Heart right ventricle (tissue), 16 donors: ENCODE results near the gene LASP1NB.
"Not testable (repeated sequence)": the region's sequence is repeated elsewhere in the genome, so short reads cannot be mapped to it uniquely, and the experiment has no call there.

Experiments
- ATAC-seq, 8 donors: fragments of 200-7000 bp; cut with Tn5 transposase; one replicate each; pipeline ENCODE4 v1.9.1; 2020; ENCODE audit warnings: mild to moderate bottlenecking in 8 of 8, moderate library complexity in 8 of 8, moderate number of reproducible peaks in 1 of 8
- DNase-seq, 2 donors: peaks; one replicate each; pipeline ENCODE4 v3.0.0-alpha.2; 2020
- H3K27ac ChIP-seq, 10 donors: fragments of 200-600 bp; sonication (generic) in 2 of 10; one replicate each; pipeline versions ENCODE4 v1.5.0 to v1.8.0; 2020 to 2022; ENCODE audit warnings: mild to moderate bottlenecking in 3 of 10
- H3K27me3 ChIP-seq, 7 donors: fragments of 200-600 bp; one replicate each; pipeline ENCODE4 v1.8.0; 2021 to 2022; ENCODE audit warnings: mild to moderate bottlenecking in 2 of 7
- H3K36me3 ChIP-seq, 9 donors: fragments of 200-600 bp; sonication (generic) in 1 of 9; one replicate each; pipeline versions ENCODE4 v1.5.0 to v1.8.0; 2020 to 2022; ENCODE audit warnings: mild to moderate bottlenecking in 2 of 9
- H3K4me1 ChIP-seq, 9 donors: fragments of 200-600 bp; sonication (generic) in 1 of 9; one replicate each; pipeline versions ENCODE4 v1.5.0 to v1.8.0; 2020 to 2022; ENCODE audit warnings: mild to moderate bottlenecking in 4 of 9
- H3K4me3 ChIP-seq, 10 donors: fragments of 200-600 bp; sonication (generic) in 2 of 10; one replicate each; pipeline versions ENCODE4 v1.5.0 to v1.8.0; 2020 to 2022; ENCODE audit warnings: mild to moderate bottlenecking in 7 of 10, moderate library complexity in 2 of 10
- H3K9me3 ChIP-seq, 11 donors: fragments of 200-600 bp in 10 of 11; sonication (generic) in 2 of 11; one replicate each; pipeline versions ENCODE4 v1.5.0 to v1.8.0; 2013 to 2022; ENCODE audit warnings: mild to moderate bottlenecking in 2 of 11, control low read depth in 1 of 11, moderate library complexity in 1 of 11
- CTCF ChIP-seq, 9 donors: fragments of 200-600 bp; sonication (generic) in 2 of 9; IDR thresholded peaks; one replicate each; pipeline versions ENCODE4 v1.5.0 to v1.8.0; 2021 to 2022; ENCODE audit warnings: antibody characterized with exemption in 9 of 9, mild to moderate bottlenecking in 5 of 9, moderate library complexity in 1 of 9
- WGBS, 2 donors: extraction: QIAGEN DNeasy Blood & Tissue Kit; methylation state at CpG; one replicate each; pipeline ENCODE4 v1.1.7; 2013; ENCODE audit warnings: inconsistent platforms in 1 of 2; 5-methylcytosine and 5-hydroxymethylcytosine counted together
- intact Hi-C, 10 donors: fragments of 100-400 bp; cut with DNase I; formaldehyde crosslinking; loops; one replicate each; pipeline versions ENCODE4 v1.11.1 to v1.14.2; 2022
- donor health status: Arrhythmogenic right ventricular cardiomyopathy.
- donor health status: ischemic (EF 13 %, LVEDD 7.1; RV severe dilation, severe dysfunction).
- donor health status: healthy with polysubstance abuse.
- donor health status: DM: no; HTN: yes; CAD: no.
- donor health status: DM: no; HTN: no; CAD: no.
- donor health status: ischemic (EF 25% LVEDD 6.9; RV normal size, moderate dysfunction).
- donor health status: ischemic (EF 25% LVEDD 5.7; RV mildly dilated, moderate dysfunction).
- donor health status: healthy.
- donor health status: DM: yes; HTN: yes; CAD: no.
- donor health status: Ischemic cardiomyopathy.
- donor health status: ischemic (EF 35%, LVEDD 5.7; RV mildly dilated, moderate dysfunction).
- donor health status: nonischemic (EF 11% LVEDD 7.7; RV severe dilation, severe dysfunction).
- donor health status: DM: yes; HTN: yes; CAD: no.
- donor health status: PGD.
- donor health status: ischemic (EF 29% LVEDD 5.4; RV normal size, mild dysfunction).
- donor health status: nonischemic (EF 23%, LVEDD 6.1; RV moderate dilation, normal function).

The LASP1NB gene

GRCh38 chr17:38910325-38910724 is 15.1 kb upstream of the LASP1NB start:
- intact Hi-C loops, result loop anchor here in 3 of 10 donors (5.0 to 10.0 kb wide), 2 partner anchors 38 to 76 kb away; partner anchors contain the start of gene LASP1 (in 2 of the 3)
- Histone ChIP-seq H3K36me3 (peaks cover 0 to 77% (median 7%) of the 10 kb centered on the region in 9 donors), H3K4me1 (peaks cover 38 to 90% (median 69%) of the 10 kb centered on the region in 9 donors), H3K27ac (no peak overlapping the region), H3K4me3 (no peak overlapping the region), H3K9me3 (no peaks in the 10 kb centered on the region), H3K27me3 (no peaks in the 10 kb centered on the region)
- 75 to 87% methylated on average over 5 of the region's 5 CpGs for WGBS, 2 donors
- DNase-seq (no peak), ATAC-seq (no peak)
- TF ChIP-seq CTCF (IDR thresholded peaks at IDR 0.05), result no peak

- TF ChIP-seq CTCF (IDR thresholded peaks at IDR 0.05), result no peak
- no peak for ATAC-seq
- no peaks in the 10 kb centered on the region for H3K9me3 ChIP-seq
- H3K27ac ChIP-seq, result peak overlapping the region in 3 of 10 donors; percentile 1 to 66 (median 45)
- H3K36me3 ChIP-seq, result peaks cover 0 to 77% (median 14%) of the 10 kb centered on the region in 9 donors
- H3K4me3 ChIP-seq, result no peak overlapping the region
- DNase-seq, result no peak
- H3K4me1 ChIP-seq, result peaks cover 35 to 85% (median 60%) of the 10 kb centered on the region in 9 donors
- no peaks in the 10 kb centered on the region for H3K27me3 ChIP-seq
- intact Hi-C loops, result loop anchor here in 3 of 10 donors (5.0 to 10.0 kb wide), 2 partner anchors 39 to 76 kb away; partner anchors contain the start of gene LASP1 (in 2 of the 3)
- WGBS, 2 donors, result 82 to 85% methylated on average over 10 of the region's 10 CpGs
Measured at GRCh38 chr17:38911081-38911730, 14.2 kb upstream of the LASP1NB start.

GRCh38 chr17:38911731-38912081 is 13.7 kb upstream of the LASP1NB start:
- DNase-seq, result not testable (repeated sequence)
- H3K4me1 ChIP-seq, result peaks cover 30 to 80% (median 55%) of the 10 kb centered on the region in 9 donors
- 94 to 95% methylated on average over 8 of the region's 8 CpGs for WGBS, 2 donors

GRCh38 chr17:38912221-38912813 is 13.1 kb upstream of the LASP1NB start:
- intact Hi-C loops, result loop anchor here in 3 of 10 donors (5.0 to 10.0 kb wide), 2 partner anchors 40 to 78 kb away; partner anchors contain the start of gene LASP1 (in 2 of the 3)
- H3K27ac ChIP-seq, result peak overlapping the region in 9 of 10 donors; percentile 18 to 68 (median 45)
- H3K9me3 ChIP-seq, result no peaks in the 10 kb centered on the region
- peaks cover 27 to 74% (median 49%) of the 10 kb centered on the region in 9 donors for H3K4me1 ChIP-seq
- no peaks in the 10 kb centered on the region for H3K27me3 ChIP-seq
- peak; percentile 67 to 74 for DNase-seq
- 44 to 53% methylated on average over 13 of the region's 13 CpGs for WGBS, 2 donors
- ATAC-seq, result peak; percentile 26 to 71 (median 42)
- no peak for TF ChIP-seq CTCF (IDR thresholded peaks at IDR 0.05)
- peaks cover 0 to 86% (median 25%) of the 10 kb centered on the region in 9 donors for H3K36me3 ChIP-seq
- no peak overlapping the region for H3K4me3 ChIP-seq

More at GRCh38 chr17:38911731-38912081, 13.7 kb upstream of the LASP1NB start:
- H3K4me3 ChIP-seq, ATAC-seq, H3K27me3 ChIP-seq, H3K9me3 ChIP-seq: not testable (repeated sequence)
- Histone ChIP-seq H3K27ac (peak overlapping the region in 6 of 10 donors; percentile 18 to 68 (median 52)), H3K36me3 (peaks cover 0 to 82% (median 19%) of the 10 kb centered on the region in 9 donors)
- intact Hi-C loops, result loop anchor here in 3 of 10 donors (5.0 to 10.0 kb wide), 2 partner anchors 39 to 77 kb away; partner anchors contain the start of gene LASP1 (in 2 of the 3)
